HCT116 (cell line): Measurements from ENCODE around the gene ZNF493. TPM values are rescaled to one million over a fixed set of nuclear protein-coding genes. Genes with fewer than 3 reads are reported as not detected.

ENCODE experiments used
- ATAC-seq: fragments of 200-7000 bp; cut with Tn5 transposase; 2 replicates; pipeline ENCODE4 v1.9.1; 2020; ENCODE audit warnings: mild to moderate bottlenecking, moderate library complexity
- BruUV-seq: library from RNA; stranded (reverse); fragments of 400-500 nt; replicated peaks from 2 replicates; lab custom pipeline; 2021; lab: Mats Ljungman, UMichigan
- CTCF ChIA-PET: fragments of 300-600 bp; sonication (Branson Sonifier 250); formaldehyde crosslinking; loops from one replicate; lab custom pipeline; 2021; ENCODE audit warnings: antibody characterized with exemption; lab: Charles Lee
- POLR2A ChIA-PET: fragments of 300-600, 350-600 bp; sonication (Branson Sonifier 250); formaldehyde crosslinking; loops from one replicate; lab custom pipeline; 2021; ENCODE audit warnings: antibody characterized with exemption; lab: Charles Lee
- RAD21 ChIA-PET, 2 experiments: fragments of 300-600 bp; sonication (Branson Sonifier 250); formaldehyde crosslinking; loops; one replicate each; lab custom pipeline; 2023; ENCODE audit warnings: low total read pairs in 2 of 2; ENCODE audit not compliant: uncharacterized antibody in 2 of 2, unreplicated experiment in 2 of 2, low non-redundant PET in 1 of 2; lab: Charles Lee
- DNase-seq: peaks from one replicate; pipeline ENCODE4 v3.0.0-alpha.2; 2010; ENCODE audit warnings: low read depth, low spot score
- H2AFZ ChIP-seq: fragments of 200-600 bp; shearing (Covaris generic), sonication (generic); 2 replicates; pipeline ENCODE4 v1.6.1; 2017; ENCODE audit warnings: low read depth, mixed run types, mixed read lengths, antibody characterized with exemption, low read length; ENCODE audit not compliant: poor library complexity, severe bottlenecking
- H3K27ac ChIP-seq: 2 replicates; pipeline ENCODE4 v1.5.1; 2012; ENCODE audit warnings: low read depth, low read length
- H3K27me3 ChIP-seq: fragments of 200-600 bp; sonication (generic); 2 replicates; pipeline ENCODE4 v1.6.1; 2016; ENCODE audit warnings: mixed run types, low read length, mixed read lengths; ENCODE audit not compliant: insufficient read depth
- H3K36me3 ChIP-seq, 2 experiments: fragments of 200-500 bp in 1 of 2; fragments of 200-600 bp in 1 of 2; sonication (Bioruptor generic) in 1 of 2; sonication (generic) in 1 of 2; 2 replicates each; pipeline versions ENCODE4 v1.5.1 to v1.6.1; 2014 to 2016; ENCODE audit warnings: low read length in 2 of 2, inconsistent platforms in 1 of 2, mixed read lengths in 1 of 2, mixed run types in 1 of 2; ENCODE audit not compliant: insufficient read depth in 2 of 2, control insufficient read depth in 1 of 2
- H3K4me1 ChIP-seq, 2 experiments: fragments of 200-600 bp in 1 of 2; sonication (generic) in 1 of 2; 2 replicates each; pipeline versions ENCODE4 v1.5.1 to v1.6.1; 2012 to 2017; ENCODE audit warnings: low read length in 2 of 2, inconsistent platforms in 1 of 2, mild to moderate bottlenecking in 1 of 2, mixed read lengths in 1 of 2, mixed run types in 1 of 2, moderate library complexity in 1 of 2; ENCODE audit not compliant: insufficient read depth in 2 of 2, control insufficient read depth in 1 of 2
- H3K4me2 ChIP-seq: fragments of 200-600 bp; sonication (generic); 2 replicates; pipeline ENCODE4 v1.6.1; 2017; ENCODE audit warnings: mixed run types, low read length, mixed read lengths
- H3K4me3 ChIP-seq, 2 experiments: fragments of 200-600 bp in 1 of 2; sonication (generic) in 1 of 2; replicated peaks in 1 of 2; 2 replicates each; pipeline ENCODE4 v1.5.1; 2011 to 2016; ENCODE audit warnings: low read length in 2 of 2, control low read depth in 1 of 2, low read depth in 1 of 2, mild to moderate bottlenecking in 1 of 2, mixed read lengths in 1 of 2, mixed run types in 1 of 2
- H3K79me2 ChIP-seq: fragments of 200-600 bp; sonication (generic); 2 replicates; pipeline ENCODE4 v1.6.1; 2017; ENCODE audit warnings: mild to moderate bottlenecking, mixed run types, low read length, moderate library complexity, mixed read lengths; ENCODE audit not compliant: insufficient read depth
- H3K9ac ChIP-seq: fragments of 200-600 bp; sonication (generic); 2 replicates; pipeline ENCODE4 v1.6.1; 2016; ENCODE audit warnings: low read length, mixed read lengths
- H3K9me2 ChIP-seq: fragments of 200-600 bp; sonication (generic), shearing (Covaris generic); 2 replicates; pipeline ENCODE4 v1.6.1; 2017; ENCODE audit warnings: mixed run types, mild to moderate bottlenecking, moderate library complexity; ENCODE audit not compliant: insufficient read depth
- H3K9me3 ChIP-seq, 2 experiments: fragments of 200-500 bp in 1 of 2; fragments of 200-600 bp in 1 of 2; sonication (Bioruptor generic) in 1 of 2; sonication (generic) in 1 of 2; 2 replicates each; pipeline ENCODE4 v1.6.1; 2014 to 2017; ENCODE audit warnings: low read length in 2 of 2, mixed read lengths in 2 of 2, inconsistent platforms in 1 of 2, low read depth in 1 of 2, mild to moderate bottlenecking in 1 of 2, mixed run types in 1 of 2, moderate library complexity in 1 of 2; ENCODE audit not compliant: control insufficient read depth in 1 of 2, insufficient read depth in 1 of 2
- H4K20me1 ChIP-seq: fragments of 200-600 bp; sonication (generic), shearing (Covaris generic); 2 replicates; pipeline ENCODE4 v1.6.1; 2017; ENCODE audit warnings: mixed run types, mild to moderate bottlenecking, moderate library complexity; ENCODE audit not compliant: insufficient read depth
- CEBPB ChIP-seq: IDR thresholded peaks from 2 replicates; pipeline ENCODE4 v1.6.1; 2012; ENCODE audit warnings: low read depth
- JUND ChIP-seq: IDR thresholded peaks from 2 replicates; pipeline ENCODE4 v1.6.1; 2012
- REST ChIP-seq: IDR thresholded peaks from 2 replicates; pipeline ENCODE4 v1.6.1; 2012; ENCODE audit warnings: low read depth
- SRF ChIP-seq: IDR thresholded peaks from 2 replicates; pipeline ENCODE4 v1.6.1; 2012; ENCODE audit warnings: low read depth
- intact Hi-C: fragments of 100-400 bp; cut with micrococcal nuclease; formaldehyde crosslinking; loops from 2 replicates; pipeline ENCODE4 v1.10.0; 2022
- total RNA-seq: library from RNA; stranded (reverse); gene quantifications from one replicate; pipeline ENCODE4 v1.2.1, GENCODE V29; 2021; ENCODE audit not compliant: unreplicated experiment

ZNF493 gene
- total RNA-seq, 1 experiment from 2014 or later, result 2.2 TPM

- TF ChIP-seq REST (no peak), CEBPB (no peak), SRF (no peak)
Measured at GRCh38 chr19:21398851-21399250, 1.9 kb downstream of the ZNF493 start (continued).

- intact Hi-C loops, result no loop called here
- 0 out of 2 replicates have a peak, but pooled peaks cover 4% of the 10 kb centered on the region for H3K79me2 ChIP-seq
- CTCF ChIA-PET, result no interaction called here
- no peak for TF ChIP-seq JUND
- H3K9me2 ChIP-seq, result no peaks in the 10 kb centered on the region
- BruUV-seq, result no TSS peak
- H3K27me3 ChIP-seq, result no peaks in the 10 kb centered on the region
- no peaks in the 10 kb centered on the region for H3K4me1 ChIP-seq
- peaks cover 0 to 3% of the 10 kb centered on the region in 2 experiments; a peak in 2 of 4 replicates for H3K9me3 ChIP-seq
- H3K27ac ChIP-seq, result no peak overlapping the region
- POLR2A ChIA-PET, result no interaction called here
- 0 out of 4 replicates have a peak, but pooled peaks cover 0 to 3% of the 10 kb centered on the region in 2 experiments for H3K36me3 ChIP-seq
- no peaks in the 10 kb centered on the region for H4K20me1 ChIP-seq
- no peak for DNase-seq
- H3K4me3 ChIP-seq, result no peak overlapping the region
- RAD21 ChIA-PET, result no interaction called here
- H3K9ac ChIP-seq, result no peak overlapping the region
- H2AFZ ChIP-seq, result no peak overlapping the region
- no peak overlapping the region for H3K4me2 ChIP-seq
- ATAC-seq, result no peak
Measured at GRCh38 chr19:21402303-21402985, 5.5 kb downstream of the ZNF493 start.
